K562 (cell line): ENCODE measurements around the gene TOR3A. TPM values are rescaled to one million over a fixed set of nuclear protein-coding genes. Genes with fewer than 3 reads are reported as not detected.
A peak's percentile ranks its signal among the peaks of the same experiment; 100 is the strongest.

Experiments used
- ATAC-seq: fragments of 200-7000 bp; cut with Tn5 transposase; 3 replicates; pipeline ENCODE4 v1.9.1; 2020; ENCODE audit warnings: moderate library complexity
- BruUV-seq: library from RNA; stranded (reverse); fragments of 400-500 nt; replicated peaks from 2 replicates; lab custom pipeline; 2021; lab: Mats Ljungman, UMichigan
- CTCF ChIA-PET: fragments of 300-600 bp; formaldehyde crosslinking; extraction: SDS; loops from one replicate; lab custom pipeline; 2021; ENCODE audit warnings: low intra/inter-chr PET ratio; lab: Yijun Ruan, JAX
- POLR2A ChIA-PET: fragments of 300-600, 350-650 bp; sonication (Branson Sonifier 250); formaldehyde crosslinking; extraction: SDS; loops from one replicate; lab custom pipeline; 2021; ENCODE audit warnings: antibody characterized with exemption, inconsistent platforms; lab: Yijun Ruan, JAX
- DNase-seq, 4 experiments: peaks; one replicate each; pipeline versions ENCODE4 v3.0.0 to v3.0.0-alpha.2; 2011 to 2018; ENCODE audit warnings: low spot score in 3 of 4, mixed read lengths in 3 of 4; ENCODE audit errors: extremely low read depth in 1 of 4
- FAIRE-seq: peaks from 2 replicates; lab custom pipeline; 2011; peaks lifted over from hg19 to GRCh38; lab: Jason Lieb, UNC
- H2AFZ ChIP-seq: 2 replicates; pipeline ENCODE4 v1.6.0; 2011; ENCODE audit warnings: low read depth, low read length, control low read depth, inconsistent platforms
- H3K27ac ChIP-seq: fragments of 200-600 bp; 3 replicates; pipeline ENCODE4 v1.8.0; 2011; ENCODE audit warnings: low read depth, mild to moderate bottlenecking, control low read depth, inconsistent platforms, low read length, moderate library complexity, mixed read lengths; ENCODE audit errors: extremely low read depth
- H3K27me3 ChIP-seq, 2 experiments: fragments of 300-600 bp in 1 of 2; 2 replicates in 1 of 2; 3 replicates in 1 of 2; pipeline versions ENCODE4 v1.6.0 to v1.8.0; 2011; ENCODE audit warnings: inconsistent platforms in 2 of 2, low read length in 2 of 2, mild to moderate bottlenecking in 1 of 2, mixed read lengths in 1 of 2, moderate library complexity in 1 of 2; ENCODE audit not compliant: control insufficient read depth in 2 of 2, insufficient read depth in 2 of 2
- H3K36me3 ChIP-seq: fragments of 300-600 bp; 3 replicates; pipeline ENCODE4 v1.8.0; 2011; ENCODE audit warnings: mild to moderate bottlenecking, low read length, inconsistent platforms; ENCODE audit not compliant: control insufficient read depth, insufficient read depth
- H3K4me1 ChIP-seq, 2 experiments: fragments of 200-600 bp in 1 of 2; replicated peaks in 1 of 2; 2 replicates in 1 of 2; 3 replicates in 1 of 2; pipeline versions ENCODE4 v1.5.1 to v1.8.0; 2011; ENCODE audit warnings: inconsistent platforms in 2 of 2, low read length in 2 of 2, mild to moderate bottlenecking in 1 of 2, mixed read lengths in 1 of 2, moderate library complexity in 1 of 2; ENCODE audit not compliant: control insufficient read depth in 2 of 2, insufficient read depth in 2 of 2
- H3K4me2 ChIP-seq: 2 replicates; pipeline ENCODE4 v1.6.1; 2011; ENCODE audit warnings: low read length, control low read depth, inconsistent platforms, mixed read lengths; ENCODE audit not compliant: insufficient read depth
- H3K4me3 ChIP-seq: fragments of 200-600 bp; sonication (generic), shearing (Covaris generic); 2 replicates; pipeline ENCODE4 v1.5.1; 2016; ENCODE audit warnings: control low read depth, inconsistent platforms
- H3K79me2 ChIP-seq: fragments of 200-600 bp; 3 replicates; pipeline ENCODE4 v1.8.0; 2011; ENCODE audit warnings: low read length, inconsistent platforms; ENCODE audit not compliant: control insufficient read depth, insufficient read depth
- H3K9ac ChIP-seq, 2 experiments: 2 replicates each; pipeline versions ENCODE4 v1.6.0 to v1.6.1; 2011; ENCODE audit warnings: low read depth in 2 of 2, low read length in 2 of 2, control low read depth in 1 of 2, inconsistent platforms in 1 of 2, mild to moderate bottlenecking in 1 of 2, mixed read lengths in 1 of 2; ENCODE audit not compliant: insufficient read depth in 1 of 2
- H3K9me1 ChIP-seq: one replicate; pipeline ENCODE4 v1.6.0; 2011; ENCODE audit warnings: inconsistent platforms, mild to moderate bottlenecking, low read length, moderate library complexity; ENCODE audit not compliant: control insufficient read depth, insufficient read depth
- H3K9me3 ChIP-seq: replicated peaks from 2 replicates; pipeline ENCODE4 v1.5.1; 2011; ENCODE audit warnings: low read depth, low read length, inconsistent platforms; ENCODE audit not compliant: control insufficient read depth, insufficient read depth
- H4K20me1 ChIP-seq: replicated peaks from 2 replicates; pipeline ENCODE4 v1.6.1; 2011; ENCODE audit warnings: low read length, inconsistent platforms, mixed read lengths; ENCODE audit not compliant: control insufficient read depth, insufficient read depth
- BDP1 ChIP-seq: IDR thresholded peaks from 3 replicates; pipeline ENCODE4 v1.6.1; 2011; ENCODE audit not compliant: insufficient read length, insufficient read depth
- MEIS2 ChIP-seq: fragments of 450-650 bp; IDR thresholded peaks from 2 replicates; pipeline ENCODE4 v1.6.1; 2014; ENCODE audit warnings: mild to moderate bottlenecking; ENCODE audit not compliant: partially characterized antibody
- SOX6 ChIP-seq: fragments of 450-650 bp; IDR thresholded peaks from 2 replicates; pipeline ENCODE4 v1.6.1; 2014; ENCODE audit warnings: mild to moderate bottlenecking
- TOE1 ChIP-seq, 2 experiments: fragments of 450-650 bp in 1 of 2; sonication (generic) in 1 of 2; formaldehyde crosslinking in 1 of 2; IDR thresholded peaks; 2 replicates each; pipeline versions ENCODE4 v1.7.1 to v1.8.0; 2016 to 2022; ENCODE audit warnings: borderline replicate concordance in 2 of 2, mild to moderate bottlenecking in 2 of 2, antibody characterized with exemption in 1 of 2, inconsistent platforms in 1 of 2, low read depth in 1 of 2, missing genetic modification reagents in 1 of 2, moderate library complexity in 1 of 2
- ZNF263 ChIP-seq: sonication (generic); formaldehyde crosslinking; IDR thresholded peaks from 2 replicates; pipeline ENCODE4 v1.8.0; 2022; ENCODE audit warnings: mild to moderate bottlenecking, missing genetic modification reagents, borderline replicate concordance
- WGBS: fragments of 100-300 bp; shearing (Covaris generic); methylation state at CpG from one replicate; pipeline ENCODE4 v1.1.6; 2016; ENCODE audit warnings: low coverage, mixed read lengths; ENCODE audit not compliant: insufficient coverage; ENCODE audit errors: missing lambda C conversion rate; 5-methylcytosine and 5-hydroxymethylcytosine counted together
- in situ Hi-C: fragments of 300-500 bp; cut with MboI; formaldehyde crosslinking; loops from 4 replicates; pipeline ENCODE4 v1.15.0; 2018; ENCODE audit warnings: inconsistent platforms, mixed read lengths
- intact Hi-C: fragments of 100-400 bp; cut with micrococcal nuclease; formaldehyde crosslinking; loops from 2 replicates; pipeline ENCODE4 v1.14.2; 2022
- polyA plus RNA-seq, 8 experiments: library from polyadenylated mRNA; depleted of rRNA in 4 of 8; stranded (reverse) in 5 of 8; unstranded in 3 of 8; fragments of >200 nt; fragmentation: Nextera tagmentation in 2 of 8; fragmentation: Illumina TruSeq in 1 of 8; extraction: Ambion mirVana in 2 of 8; extraction: Trizol in 1 of 8; gene quantifications; 2 replicates each; pipeline versions ENCODE4 v1.2.1 to v1.2.3, GENCODE V29; 2011 to 2014; ENCODE audit warnings: inconsistent platforms in 1 of 8, missing spikeins in 1 of 8
- total RNA-seq, 7 experiments: library from RNA; depleted of rRNA in 6 of 7; stranded (reverse); fragments of >200 nt in 6 of 7; fragmentation: Illumina TruSeq in 2 of 7; extraction: Trizol in 2 of 7; gene quantifications; 2 replicates each; pipeline versions ENCODE4 v1.2.1 to v1.2.3, GENCODE V29; 2011 to 2021; ENCODE audit warnings: low replicate concordance in 1 of 7
- TF ChIP-seq, protein P1 (sequence below): fragments of 450-650 bp; IDR thresholded peaks from 2 replicates; pipeline ENCODE4 v1.6.1; 2018; ENCODE audit warnings: mild to moderate bottlenecking, low read depth; ENCODE audit not compliant: partially characterized antibody
- TF ChIP-seq, protein P2 (sequence below), 2 experiments: IDR thresholded peaks in 1 of 2; conservative IDR thresholded peaks in 1 of 2; 2 replicates each; pipeline ENCODE4 v1.6.1; 2016; ENCODE audit warnings: low read depth in 2 of 2, mild to moderate bottlenecking in 1 of 2, missing compliant biosample characterization in 1 of 2, missing genetic modification characterization in 1 of 2, moderate library complexity in 1 of 2
- TF ChIP-seq, protein P3 (sequence below): sonication (generic); formaldehyde crosslinking; IDR thresholded peaks from 2 replicates; pipeline ENCODE4 v1.8.1; 2023; ENCODE audit warnings: mild to moderate bottlenecking, missing genetic modification reagents
- TF ChIP-seq, protein P4 (sequence below): fragments of 450-650 bp; IDR thresholded peaks from 2 replicates; pipeline ENCODE4 v1.6.1; 2016
- TF ChIP-seq, protein P5 (sequence below): fragments of 250-450 bp; sonication (Bioruptor Pico); IDR thresholded peaks from 2 replicates; pipeline ENCODE4 v1.8.0; 2021; ENCODE audit warnings: borderline replicate concordance, mild to moderate bottlenecking, moderate library complexity; ENCODE audit not compliant: poor library complexity, severe bottlenecking

The TOR3A gene
- total and polyA plus RNA-seq, 9 of the 15 experiments (the other 6 are each of a cell fraction or from before 2014, with no cell fraction given): 7.9 to 94.5 (median 39.7) TPM

DNA sequence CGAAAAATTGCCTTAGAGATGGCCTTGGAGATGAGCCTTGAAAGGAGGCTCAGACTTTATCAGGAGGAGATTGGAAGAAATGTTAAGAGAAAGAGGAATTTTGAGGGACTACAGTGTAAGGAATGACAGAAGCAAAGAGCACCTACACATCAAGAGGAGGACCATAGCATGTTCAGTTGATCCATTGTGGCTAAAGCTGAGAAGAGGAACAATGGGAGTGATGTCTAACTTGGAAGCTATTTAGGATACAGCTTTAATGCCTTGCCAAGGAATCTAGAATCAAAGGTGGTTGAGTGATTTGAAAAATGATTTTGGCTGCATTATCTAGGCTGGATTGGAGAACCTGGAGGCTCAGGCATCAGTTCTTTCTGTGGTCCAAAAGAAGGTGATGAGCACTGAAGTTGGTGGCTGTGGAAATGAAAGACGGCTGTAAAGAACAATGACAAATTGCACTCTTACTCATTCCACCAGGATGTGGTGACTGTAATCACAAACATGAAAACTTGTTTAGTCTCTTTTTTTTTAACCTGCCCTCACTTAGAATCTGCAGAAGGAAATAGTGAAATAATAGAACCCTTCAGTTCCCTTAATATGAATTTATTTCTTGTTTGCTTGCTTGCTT, 44.9 kb upstream of the TOR3A start:
- CTCF ChIA-PET: no interaction called here
- in situ Hi-C loops: no loop called here
- intact Hi-C loops: no loop called here
- Histone ChIP-seq H3K4me1 (peaks cover 30 to 63% of the 10 kb centered on the region in 2 experiments), H3K9me1 (peaks cover 2% of the 10 kb centered on the region), H3K9ac (no peak overlapping the region), H2AFZ (no peak overlapping the region), H3K4me2 (no peak overlapping the region; the same call in 1 of the 2 replicates), H3K36me3 (no peaks in the 10 kb centered on the region; the same call in 1 of the 3 replicates), H3K79me2 (peaks cover 83% of the 10 kb centered on the region), H3K4me3 (no peak overlapping the region), H4K20me1 (peaks cover 13% of the 10 kb centered on the region), H3K9me3 (no peaks in the 10 kb centered on the region), H3K27me3 (no peaks in the 10 kb centered on the region), H3K27ac (no peak overlapping the region)
- POLR2A ChIA-PET: interaction anchor here (0.5 to 3.6 kb wide), 3 partner anchors 9 to 32 kb away, joined by 3 to 29 read pairs (median 4); no protein-coding TSS in a partner anchor
- BruUV-seq: no TSS peak
- no peak for DNase-seq
- WGBS: 29% methylated on average over 2 of the region's 2 CpGs
- ATAC-seq: no peak
- no peak for FAIRE-seq
- TF ChIP-seq, protein P1, sequence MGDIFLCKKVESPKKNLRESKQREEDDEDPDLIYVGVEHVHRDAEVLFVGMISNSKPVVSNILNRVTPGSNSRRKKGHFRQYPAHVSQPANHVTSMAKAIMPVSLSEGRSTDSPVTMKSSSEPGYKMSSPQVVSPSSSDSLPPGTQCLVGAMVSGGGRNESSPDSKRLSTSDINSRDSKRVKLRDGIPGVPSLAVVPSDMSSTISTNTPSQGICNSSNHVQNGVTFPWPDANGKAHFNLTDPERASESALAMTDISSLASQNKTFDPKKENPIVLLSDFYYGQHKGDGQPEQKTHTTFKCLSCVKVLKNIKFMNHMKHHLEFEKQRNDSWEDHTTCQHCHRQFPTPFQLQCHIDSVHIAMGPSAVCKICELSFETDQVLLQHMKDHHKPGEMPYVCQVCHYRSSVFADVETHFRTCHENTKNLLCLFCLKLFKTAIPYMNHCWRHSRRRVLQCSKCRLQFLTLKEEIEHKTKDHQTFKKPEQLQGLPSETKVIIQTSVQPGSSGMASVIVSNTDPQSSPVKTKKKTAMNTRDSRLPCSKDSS: no peak
- TF ChIP-seq, protein P2, sequence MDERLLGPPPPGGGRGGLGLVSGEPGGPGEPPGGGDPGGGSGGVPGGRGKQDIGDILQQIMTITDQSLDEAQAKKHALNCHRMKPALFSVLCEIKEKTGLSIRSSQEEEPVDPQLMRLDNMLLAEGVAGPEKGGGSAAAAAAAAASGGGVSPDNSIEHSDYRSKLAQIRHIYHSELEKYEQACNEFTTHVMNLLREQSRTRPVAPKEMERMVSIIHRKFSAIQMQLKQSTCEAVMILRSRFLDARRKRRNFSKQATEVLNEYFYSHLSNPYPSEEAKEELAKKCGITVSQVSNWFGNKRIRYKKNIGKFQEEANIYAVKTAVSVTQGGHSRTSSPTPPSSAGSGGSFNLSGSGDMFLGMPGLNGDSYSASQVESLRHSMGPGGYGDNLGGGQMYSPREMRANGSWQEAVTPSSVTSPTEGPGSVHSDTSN (CRISPR knock-in tag; IDR thresholded peaks at IDR 0.05; ENCODE audit: low read depth): no peak
- TF ChIP-seq, protein P2 (tag; conservative IDR thresholded peaks at IDR 0.05; ENCODE audit: low read depth): peak; percentile 57
- TF ChIP-seq, protein P3, sequence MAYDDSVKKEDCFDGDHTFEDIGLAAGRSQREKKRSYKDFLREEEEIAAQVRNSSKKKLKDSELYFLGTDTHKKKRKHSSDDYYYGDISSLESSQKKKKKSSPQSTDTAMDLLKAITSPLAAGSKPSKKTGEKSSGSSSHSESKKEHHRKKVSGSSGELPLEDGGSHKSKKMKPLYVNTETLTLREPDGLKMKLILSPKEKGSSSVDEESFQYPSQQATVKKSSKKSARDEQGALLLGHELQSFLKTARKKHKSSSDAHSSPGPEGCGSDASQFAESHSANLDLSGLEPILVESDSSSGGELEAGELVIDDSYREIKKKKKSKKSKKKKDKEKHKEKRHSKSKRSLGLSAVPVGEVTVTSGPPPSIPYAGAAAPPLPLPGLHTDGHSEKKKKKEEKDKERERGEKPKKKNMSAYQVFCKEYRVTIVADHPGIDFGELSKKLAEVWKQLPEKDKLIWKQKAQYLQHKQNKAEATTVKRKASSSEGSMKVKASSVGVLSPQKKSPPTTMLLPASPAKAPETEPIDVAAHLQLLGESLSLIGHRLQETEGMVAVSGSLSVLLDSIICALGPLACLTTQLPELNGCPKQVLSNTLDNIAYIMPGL (CRISPR knock-in tag): no peak
- TF ChIP-seq, protein P4, sequence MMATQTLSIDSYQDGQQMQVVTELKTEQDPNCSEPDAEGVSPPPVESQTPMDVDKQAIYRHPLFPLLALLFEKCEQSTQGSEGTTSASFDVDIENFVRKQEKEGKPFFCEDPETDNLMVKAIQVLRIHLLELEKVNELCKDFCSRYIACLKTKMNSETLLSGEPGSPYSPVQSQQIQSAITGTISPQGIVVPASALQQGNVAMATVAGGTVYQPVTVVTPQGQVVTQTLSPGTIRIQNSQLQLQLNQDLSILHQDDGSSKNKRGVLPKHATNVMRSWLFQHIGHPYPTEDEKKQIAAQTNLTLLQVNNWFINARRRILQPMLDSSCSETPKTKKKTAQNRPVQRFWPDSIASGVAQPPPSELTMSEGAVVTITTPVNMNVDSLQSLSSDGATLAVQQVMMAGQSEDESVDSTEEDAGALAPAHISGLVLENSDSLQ: peak; percentile 34; the same call in 1 of the 2 replicates
- TF ChIP-seq BDP1: no peak
- peak; percentile 75 for TF ChIP-seq MEIS2
- TF ChIP-seq ZNF263: peak; percentile 75; the same call in 1 of the 2 replicates
- TF ChIP-seq, protein P5, sequence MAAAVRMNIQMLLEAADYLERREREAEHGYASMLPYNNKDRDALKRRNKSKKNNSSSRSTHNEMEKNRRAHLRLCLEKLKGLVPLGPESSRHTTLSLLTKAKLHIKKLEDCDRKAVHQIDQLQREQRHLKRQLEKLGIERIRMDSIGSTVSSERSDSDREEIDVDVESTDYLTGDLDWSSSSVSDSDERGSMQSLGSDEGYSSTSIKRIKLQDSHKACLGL (CRISPR knock-in tag): no peak
- peak; percentile 49; the same call in 1 of the 2 replicates for TF ChIP-seq SOX6
- no peak for TF ChIP-seq TOE1 (IDR thresholded peaks at IDR 0.05; ENCODE audit: borderline replicate concordance)
- TF ChIP-seq TOE1 (CRISPR knock-in tag; IDR thresholded peaks at IDR 0.05; ENCODE audit: borderline replicate concordance, low read depth): no peak
